Astrocyte (in vitro differentiated cells and primary cell): ENCODE data around the gene DSC1. TPM values are rescaled to one million over a fixed set of nuclear protein-coding genes. Genes with fewer than 3 reads are reported as not detected.
A peak's percentile ranks its signal among the peaks of the same experiment; 100 is the strongest.

Source experiments
- DNase-seq: peaks from one replicate; pipeline ENCODE4 v3.0.0-alpha.2; 2010; ENCODE audit warnings: low read depth
- FAIRE-seq: peaks from 2 replicates; lab custom pipeline; 2011; peaks lifted over from hg19 to GRCh38; lab: Jason Lieb, UNC
- H2AFZ ChIP-seq: 2 replicates; pipeline ENCODE4 v1.6.0; 2012; ENCODE audit warnings: low read depth, low read length, inconsistent platforms
- H3K27ac ChIP-seq: 2 replicates; pipeline ENCODE4 v1.5.1; 2011; ENCODE audit warnings: low read depth, low read length, inconsistent platforms
- H3K27me3 ChIP-seq: 2 replicates; pipeline ENCODE4 v1.6.0; 2011; ENCODE audit warnings: low read length, inconsistent platforms; ENCODE audit not compliant: insufficient read depth
- H3K36me3 ChIP-seq: 2 replicates; pipeline ENCODE4 v1.5.1; 2011; ENCODE audit warnings: low read length, inconsistent platforms; ENCODE audit not compliant: insufficient read depth
- H3K4me1 ChIP-seq: 2 replicates; pipeline ENCODE4 v1.5.1; 2011; ENCODE audit warnings: low read length, inconsistent platforms; ENCODE audit not compliant: insufficient read depth
- H3K4me2 ChIP-seq: 2 replicates; pipeline ENCODE4 v1.6.0; 2012; ENCODE audit warnings: low read length, inconsistent platforms
- H3K4me3 ChIP-seq: 2 replicates; pipeline ENCODE4 v1.5.1; 2011; ENCODE audit warnings: low read depth, mild to moderate bottlenecking, low read length, inconsistent platforms; ENCODE audit not compliant: insufficient read depth
- H3K79me2 ChIP-seq: 2 replicates; pipeline ENCODE4 v1.6.0; 2012; ENCODE audit warnings: mild to moderate bottlenecking, low read length, inconsistent platforms; ENCODE audit not compliant: insufficient read depth
- H3K9ac ChIP-seq: 2 replicates; pipeline ENCODE4 v1.6.0; 2012; ENCODE audit warnings: mild to moderate bottlenecking, low read length, inconsistent platforms
- H3K9me3 ChIP-seq: 2 replicates; pipeline ENCODE4 v1.5.1; 2012; ENCODE audit warnings: low read depth, mild to moderate bottlenecking, low read length, inconsistent platforms; ENCODE audit not compliant: insufficient read depth
- H4K20me1 ChIP-seq: 2 replicates; pipeline ENCODE4 v1.6.0; 2012; ENCODE audit warnings: low read length, inconsistent platforms; ENCODE audit not compliant: insufficient read depth
- H3K27ac Mint-ChIP-seq: one replicate; pipeline ENCODE4 v1.8.0; 2021; ENCODE audit warnings: mild to moderate bottlenecking, mixed read lengths; ENCODE audit not compliant: unreplicated experiment
- H3K27me3 Mint-ChIP-seq: one replicate; pipeline ENCODE4 v1.8.0; 2021; ENCODE audit warnings: low read depth, mixed read lengths; ENCODE audit not compliant: unreplicated experiment
- H3K36me3 Mint-ChIP-seq: one replicate; pipeline ENCODE4 v1.8.0; 2021; ENCODE audit warnings: low read depth, mixed read lengths; ENCODE audit not compliant: unreplicated experiment
- H3K4me1 Mint-ChIP-seq: one replicate; pipeline ENCODE4 v1.8.0; 2021; ENCODE audit warnings: low read depth, mixed read lengths; ENCODE audit not compliant: unreplicated experiment
- H3K4me3 Mint-ChIP-seq: one replicate; pipeline ENCODE4 v1.8.0; 2021; ENCODE audit warnings: mild to moderate bottlenecking, moderate library complexity, mixed read lengths; ENCODE audit not compliant: unreplicated experiment
- H3K9me3 Mint-ChIP-seq: one replicate; pipeline ENCODE4 v1.8.0; 2021; ENCODE audit warnings: mild to moderate bottlenecking, mixed read lengths; ENCODE audit not compliant: unreplicated experiment
- CTCF ChIP-seq: IDR thresholded peaks from 2 replicates; pipeline ENCODE4 v1.5.1; 2011; ENCODE audit warnings: low read depth, mild to moderate bottlenecking, inconsistent platforms, low read length, moderate library complexity; ENCODE audit not compliant: insufficient read depth
- EZH2 ChIP-seq: IDR thresholded peaks from 2 replicates; pipeline ENCODE4 v1.6.1; 2012; ENCODE audit warnings: mild to moderate bottlenecking, low read length, inconsistent platforms; ENCODE audit not compliant: insufficient read depth
- total RNA-seq: library from RNA; stranded (reverse); gene quantifications from 2 replicates; pipeline ENCODE4 v1.2.1, GENCODE V29; 2021

DSC1 gene
- total RNA-seq, 1 donor from 2014 or later, result 0.18 TPM

- Histone ChIP-seq H3K27me3 (no peaks in the 10 kb centered on the region), H3K36me3 (no peaks in the 10 kb centered on the region), H3K9me3 (no peaks in the 10 kb centered on the region), H3K9ac (no peak overlapping the region), H4K20me1 (no peaks in the 10 kb centered on the region), H3K4me2 (peak overlapping the region; percentile 67), H3K4me3 (no peak overlapping the region), H3K4me1 (no peaks in the 10 kb centered on the region), H3K27ac (no peak overlapping the region), H3K79me2 (no peaks in the 10 kb centered on the region), H2AFZ (peak overlapping the region; percentile 54)
- Mint-ChIP-seq H3K27me3 (no peaks in the 10 kb centered on the region), H3K27ac (no peak overlapping the region), H3K4me1 (peaks cover 15% of the 10 kb centered on the region), H3K4me3 (no peak overlapping the region), H3K36me3 (no peaks in the 10 kb centered on the region), H3K9me3 (no peaks in the 10 kb centered on the region)
- FAIRE-seq (no peak), DNase-seq (no peak)
- no peak for TF ChIP-seq CTCF
Observed at GRCh38 chr18:31207391-31207790, 44.7 kb upstream of the DSC1 start.

- Histone ChIP-seq H3K9ac (no peak overlapping the region), H4K20me1 (no peaks in the 10 kb centered on the region), H3K36me3 (no peaks in the 10 kb centered on the region), H3K27me3 (no peaks in the 10 kb centered on the region), H3K4me3 (no peak overlapping the region), H2AFZ (peak overlapping the region; percentile 54), H3K79me2 (no peaks in the 10 kb centered on the region), H3K9me3 (no peaks in the 10 kb centered on the region), H3K27ac (no peak overlapping the region), H3K4me1 (no peaks in the 10 kb centered on the region), H3K4me2 (peak overlapping the region; percentile 67)
- TF ChIP-seq CTCF (no peak), EZH2 (no peak)
- DNase-seq, result peak; percentile 73
- Mint-ChIP-seq H3K27me3 (no peaks in the 10 kb centered on the region), H3K9me3 (no peaks in the 10 kb centered on the region), H3K4me1 (peaks cover 15% of the 10 kb centered on the region), H3K36me3 (no peaks in the 10 kb centered on the region), H3K27ac (no peak overlapping the region), H3K4me3 (no peak overlapping the region)
- no peak for FAIRE-seq
Observed at GRCh38 chr18:31206787-31207381, 44.2 kb upstream of the DSC1 start.

- FAIRE-seq, result no peak
Observed at GRCh38 chr18:31206071-31206470, 43.4 kb upstream of the DSC1 start.

More at GRCh38 chr18:31206071-31206470, 43.4 kb upstream of the DSC1 start:
- Mint-ChIP-seq H3K9me3 (no peaks in the 10 kb centered on the region), H3K27ac (no peak overlapping the region), H3K4me3 (no peak overlapping the region), H3K4me1 (peaks cover 15% of the 10 kb centered on the region), H3K27me3 (no peaks in the 10 kb centered on the region), H3K36me3 (no peaks in the 10 kb centered on the region)
- no peak overlapping the region for H3K27ac ChIP-seq
- no peaks in the 10 kb centered on the region for H3K27me3 ChIP-seq
- H3K4me1 ChIP-seq, result no peaks in the 10 kb centered on the region
- no peak overlapping the region for H3K4me3 ChIP-seq
- H3K36me3 ChIP-seq, result no peaks in the 10 kb centered on the region
- H4K20me1 ChIP-seq, result no peaks in the 10 kb centered on the region
- H3K9me3 ChIP-seq, result no peaks in the 10 kb centered on the region
- H3K79me2 ChIP-seq, result no peaks in the 10 kb centered on the region
- no peak for DNase-seq
- no peak overlapping the region for H3K9ac ChIP-seq
- H3K4me2 ChIP-seq, result no peak overlapping the region
- H2AFZ ChIP-seq, result no peak overlapping the region
- no peak for TF ChIP-seq CTCF
- TF ChIP-seq EZH2, result no peak
